Neural cell (in vitro differentiated cells): ENCODE measurements around the gene ODF2L.
A peak's percentile ranks its signal among the peaks of the same experiment; 100 is the strongest.

Source experiments
- EZH2 ChIP-seq: fragments of 200-600, 300-800 bp; shearing (Covaris generic), sonication (generic); IDR thresholded peaks from 2 replicates; pipeline ENCODE4 v1.6.1; 2014; ENCODE audit warnings: antibody characterized with exemption, low read length, borderline replicate concordance, mild to moderate bottlenecking; ENCODE audit not compliant: insufficient read depth, poor library complexity, severe bottlenecking
- MXI1 ChIP-seq: fragments of 450-650 bp; conservative IDR thresholded peaks from 2 replicates; pipeline ENCODE4 v1.6.1; 2014; ENCODE audit warnings: antibody characterized with exemption, mild to moderate bottlenecking; ENCODE audit not compliant: poor library complexity, severe bottlenecking
- POLR2AphosphoS5 ChIP-seq: IDR thresholded peaks from 2 replicates; pipeline ENCODE4 v1.6.1; 2012
- TAF1 ChIP-seq: IDR thresholded peaks from 2 replicates; pipeline ENCODE4 v1.6.1; 2012; ENCODE audit warnings: low read depth
- TF ChIP-seq, protein P1 (sequence below): fragments of 450-650 bp; IDR thresholded peaks from 2 replicates; pipeline ENCODE4 v1.5.1; 2014; ENCODE audit warnings: antibody characterized with exemption, mild to moderate bottlenecking, moderate library complexity; ENCODE audit not compliant: poor library complexity, severe bottlenecking
- TF ChIP-seq, protein P2 (sequence below): IDR thresholded peaks from 2 replicates; pipeline ENCODE4 v1.6.1; 2012; ENCODE audit warnings: borderline replicate concordance

DNA sequence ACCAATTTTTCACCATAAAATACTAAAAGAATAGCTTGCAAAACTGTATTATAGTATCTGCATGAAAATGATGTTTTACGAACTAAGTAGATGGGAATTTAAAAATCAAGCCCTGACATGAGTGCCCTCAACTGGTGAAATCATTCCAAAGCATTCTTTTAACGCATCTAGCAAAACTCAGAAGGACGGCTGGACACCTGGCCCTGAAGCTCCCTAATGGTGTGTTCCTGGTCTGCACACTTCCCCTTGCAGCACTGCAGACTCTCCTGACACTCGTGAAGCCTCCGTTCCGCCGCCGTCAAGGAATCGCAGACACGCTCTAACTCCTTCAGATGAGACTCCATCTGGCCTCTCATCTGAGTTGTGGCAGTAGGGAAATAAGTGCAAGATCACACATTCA, 39.9 kb downstream of the ODF2L start:
- TF ChIP-seq, protein P1, sequence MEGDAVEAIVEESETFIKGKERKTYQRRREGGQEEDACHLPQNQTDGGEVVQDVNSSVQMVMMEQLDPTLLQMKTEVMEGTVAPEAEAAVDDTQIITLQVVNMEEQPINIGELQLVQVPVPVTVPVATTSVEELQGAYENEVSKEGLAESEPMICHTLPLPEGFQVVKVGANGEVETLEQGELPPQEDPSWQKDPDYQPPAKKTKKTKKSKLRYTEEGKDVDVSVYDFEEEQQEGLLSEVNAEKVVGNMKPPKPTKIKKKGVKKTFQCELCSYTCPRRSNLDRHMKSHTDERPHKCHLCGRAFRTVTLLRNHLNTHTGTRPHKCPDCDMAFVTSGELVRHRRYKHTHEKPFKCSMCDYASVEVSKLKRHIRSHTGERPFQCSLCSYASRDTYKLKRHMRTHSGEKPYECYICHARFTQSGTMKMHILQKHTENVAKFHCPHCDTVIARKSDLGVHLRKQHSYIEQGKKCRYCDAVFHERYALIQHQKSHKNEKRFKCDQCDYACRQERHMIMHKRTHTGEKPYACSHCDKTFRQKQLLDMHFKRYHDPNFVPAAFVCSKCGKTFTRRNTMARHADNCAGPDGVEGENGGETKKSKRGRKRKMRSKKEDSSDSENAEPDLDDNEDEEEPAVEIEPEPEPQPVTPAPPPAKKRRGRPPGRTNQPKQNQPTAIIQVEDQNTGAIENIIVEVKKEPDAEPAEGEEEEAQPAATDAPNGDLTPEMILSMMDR = peak; percentile 39
- TF ChIP-seq EZH2 (no peak), MXI1 (no peak), POLR2AphosphoS5 (no peak), TAF1 (no peak)
- TF ChIP-seq, protein P2, sequence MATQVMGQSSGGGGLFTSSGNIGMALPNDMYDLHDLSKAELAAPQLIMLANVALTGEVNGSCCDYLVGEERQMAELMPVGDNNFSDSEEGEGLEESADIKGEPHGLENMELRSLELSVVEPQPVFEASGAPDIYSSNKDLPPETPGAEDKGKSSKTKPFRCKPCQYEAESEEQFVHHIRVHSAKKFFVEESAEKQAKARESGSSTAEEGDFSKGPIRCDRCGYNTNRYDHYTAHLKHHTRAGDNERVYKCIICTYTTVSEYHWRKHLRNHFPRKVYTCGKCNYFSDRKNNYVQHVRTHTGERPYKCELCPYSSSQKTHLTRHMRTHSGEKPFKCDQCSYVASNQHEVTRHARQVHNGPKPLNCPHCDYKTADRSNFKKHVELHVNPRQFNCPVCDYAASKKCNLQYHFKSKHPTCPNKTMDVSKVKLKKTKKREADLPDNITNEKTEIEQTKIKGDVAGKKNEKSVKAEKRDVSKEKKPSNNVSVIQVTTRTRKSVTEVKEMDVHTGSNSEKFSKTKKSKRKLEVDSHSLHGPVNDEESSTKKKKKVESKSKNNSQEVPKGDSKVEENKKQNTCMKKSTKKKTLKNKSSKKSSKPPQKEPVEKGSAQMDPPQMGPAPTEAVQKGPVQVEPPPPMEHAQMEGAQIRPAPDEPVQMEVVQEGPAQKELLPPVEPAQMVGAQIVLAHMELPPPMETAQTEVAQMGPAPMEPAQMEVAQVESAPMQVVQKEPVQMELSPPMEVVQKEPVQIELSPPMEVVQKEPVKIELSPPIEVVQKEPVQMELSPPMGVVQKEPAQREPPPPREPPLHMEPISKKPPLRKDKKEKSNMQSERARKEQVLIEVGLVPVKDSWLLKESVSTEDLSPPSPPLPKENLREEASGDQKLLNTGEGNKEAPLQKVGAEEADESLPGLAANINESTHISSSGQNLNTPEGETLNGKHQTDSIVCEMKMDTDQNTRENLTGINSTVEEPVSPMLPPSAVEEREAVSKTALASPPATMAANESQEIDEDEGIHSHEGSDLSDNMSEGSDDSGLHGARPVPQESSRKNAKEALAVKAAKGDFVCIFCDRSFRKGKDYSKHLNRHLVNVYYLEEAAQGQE = no peak
